ELF-1 (cell line): ENCODE results near the gene OSBPL8.
A peak's percentile ranks its signal among the peaks of the same experiment; 100 is the strongest.
"Not testable (repeated sequence)": the region's sequence is repeated elsewhere in the genome, so short reads cannot be mapped to it uniquely, and the experiment has no call there.

Experiments used
- DNase-seq: peaks from one replicate; pipeline ENCODE4 v3.0.0-alpha.2; 2016; ENCODE audit warnings: low read depth, low spot score

The OSBPL8 gene

GRCh38 chr12:76529226-76529918 is 30.2 kb downstream of the OSBPL8 start:
- DNase-seq: no peak

GRCh38 chr12:76523408-76523807 is 36.2 kb downstream of the OSBPL8 start:
- DNase-seq: no peak

- DNase-seq: no peak
Observed at GRCh38 chr12:76520348-76520747, 39.2 kb downstream of the OSBPL8 start.

- DNase-seq: no peak
Observed at GRCh38 chr12:76519538-76519937, 40.0 kb downstream of the OSBPL8 start.

- peak; percentile 52 for DNase-seq
Observed at GRCh38 chr12:76518699-76519098, 40.9 kb downstream of the OSBPL8 start.

- no peak for DNase-seq
Observed at GRCh38 chr12:76515271-76515670, 44.3 kb downstream of the OSBPL8 start.

GRCh38 chr12:76511116-76511716 is 48.4 kb downstream of the OSBPL8 start:
- not testable (repeated sequence) for DNase-seq

- no peak for DNase-seq
Observed at GRCh38 chr12:76508128-76508980, 51.2 kb downstream of the OSBPL8 start.

- DNase-seq: no peak
Observed at GRCh38 chr12:76506149-76506548, 53.4 kb downstream of the OSBPL8 start.

GRCh38 chr12:76505050-76505449 is 54.5 kb downstream of the OSBPL8 start:
- DNase-seq: no peak

GRCh38 chr12:76504606-76505005 is 55.0 kb downstream of the OSBPL8 start:
- no peak for DNase-seq

GRCh38 chr12:76503957-76504356 is 55.6 kb downstream of the OSBPL8 start:
- no peak for DNase-seq

- DNase-seq: no peak
Observed at GRCh38 chr12:76501390-76501789, 58.2 kb downstream of the OSBPL8 start.

GRCh38 chr12:76499136-76499535 is 60.4 kb downstream of the OSBPL8 start:
- not testable (repeated sequence) for DNase-seq

- DNase-seq: no peak
Observed at GRCh38 chr12:76495556-76495955, 64.0 kb downstream of the OSBPL8 start.

GRCh38 chr12:76491292-76491691 is 68.3 kb downstream of the OSBPL8 start:
- no peak for DNase-seq

GRCh38 chr12:76490763-76491162 is 68.8 kb downstream of the OSBPL8 start:
- DNase-seq: no peak

GRCh38 chr12:76489737-76490136 is 69.8 kb downstream of the OSBPL8 start:
- DNase-seq: no peak

- DNase-seq: no peak
Observed at GRCh38 chr12:76486011-76486410, 73.6 kb downstream of the OSBPL8 start.

GRCh38 chr12:76480796-76481195 is 78.8 kb downstream of the OSBPL8 start:
- DNase-seq: no peak

GRCh38 chr12:76478045-76478444 is 81.5 kb downstream of the OSBPL8 start:
- no peak for DNase-seq

- DNase-seq: peak; percentile 7
Observed at GRCh38 chr12:76472862-76473261, 86.7 kb downstream of the OSBPL8 start.

GRCh38 chr12:76471579-76471978 is 88.0 kb downstream of the OSBPL8 start:
- no peak for DNase-seq
